Keratinocyte (primary cell): ENCODE data around the gene SRSF1. TPM values are rescaled to one million over a fixed set of nuclear protein-coding genes. Genes with fewer than 3 reads are reported as not detected.

Experiments used
- DNase-seq: peaks from one replicate; pipeline ENCODE4 v3.0.0-alpha.2; 2011; ENCODE audit warnings: low read depth, missing footprints, low spot score
- FAIRE-seq: peaks from 2 replicates; lab custom pipeline; 2011; peaks lifted over from hg19 to GRCh38; lab: Jason Lieb, UNC
- H2AFZ ChIP-seq: 2 replicates; pipeline ENCODE4 v1.6.0; 2012; ENCODE audit warnings: low read length, control low read depth, inconsistent platforms; ENCODE audit not compliant: control insufficient read depth
- H3K27ac ChIP-seq: 2 replicates; pipeline ENCODE4 v1.5.1; 2011; ENCODE audit warnings: low read length; ENCODE audit not compliant: control insufficient read depth, insufficient read depth
- H3K27me3 ChIP-seq: 3 replicates; pipeline ENCODE4 v1.6.0; 2011; ENCODE audit warnings: low read length; ENCODE audit not compliant: control insufficient read depth, insufficient read depth; ENCODE audit errors: extremely low read depth
- H3K36me3 ChIP-seq, 2 experiments: 2 replicates in 1 of 2; 3 replicates in 1 of 2; pipeline ENCODE4 v1.5.1; 2011; ENCODE audit warnings: low read length in 2 of 2, mild to moderate bottlenecking in 1 of 2; ENCODE audit not compliant: control insufficient read depth in 2 of 2, insufficient read depth in 2 of 2; ENCODE audit errors: extremely low read depth in 1 of 2
- H3K4me1 ChIP-seq: 3 replicates; pipeline ENCODE4 v1.5.1; 2011; ENCODE audit warnings: low read length; ENCODE audit not compliant: control insufficient read depth, insufficient read depth; ENCODE audit errors: extremely low read depth
- H3K4me2 ChIP-seq: 3 replicates; pipeline ENCODE4 v1.6.0; 2011; ENCODE audit warnings: low read depth, low read length; ENCODE audit not compliant: control insufficient read depth, insufficient read depth; ENCODE audit errors: extremely low read depth
- H3K4me3 ChIP-seq, 3 experiments: fragments of 200-600 bp in 1 of 3; sonication (generic) in 1 of 3; 2 replicates in 2 of 3; 3 replicates in 1 of 3; pipeline ENCODE4 v1.5.1; 2011 to 2016; ENCODE audit warnings: low read length in 3 of 3, mild to moderate bottlenecking in 3 of 3, control low read depth in 2 of 3, inconsistent platforms in 1 of 3, low read depth in 1 of 3, mixed read lengths in 1 of 3, mixed run types in 1 of 3, moderate library complexity in 1 of 3; ENCODE audit not compliant: control insufficient read depth in 2 of 3, insufficient read depth in 2 of 3; ENCODE audit errors: extremely low read depth in 1 of 3
- H3K79me2 ChIP-seq: 2 replicates; pipeline ENCODE4 v1.6.0; 2012; ENCODE audit warnings: low read length; ENCODE audit not compliant: control insufficient read depth, insufficient read depth
- H3K9ac ChIP-seq: 3 replicates; pipeline ENCODE4 v1.6.0; 2011; ENCODE audit warnings: low read length; ENCODE audit not compliant: control insufficient read depth, insufficient read depth; ENCODE audit errors: extremely low read depth
- H3K9me1 ChIP-seq: 3 replicates; pipeline ENCODE4 v1.6.0; 2011; ENCODE audit warnings: low read length; ENCODE audit not compliant: control insufficient read depth, insufficient read depth; ENCODE audit errors: extremely low read depth
- H3K9me3 ChIP-seq: 2 replicates; pipeline ENCODE4 v1.5.1; 2012; ENCODE audit warnings: low read depth, low read length; ENCODE audit not compliant: control insufficient read depth
- H4K20me1 ChIP-seq: 3 replicates; pipeline ENCODE4 v1.6.0; 2011; ENCODE audit warnings: low read length; ENCODE audit not compliant: control insufficient read depth, insufficient read depth; ENCODE audit errors: extremely low read depth
- EZH2 ChIP-seq: IDR thresholded peaks from one replicate; pipeline ENCODE4 v1.6.1; 2012; ENCODE audit warnings: inconsistent platforms, mild to moderate bottlenecking, low read length, moderate library complexity
- dilution Hi-C: fragments of 300-500 bp; cut with MboI; formaldehyde crosslinking; loops from one replicate; pipeline ENCODE4 v1.7.0; 2020; ENCODE audit warnings: low sequenced_read_pairs; ENCODE audit not compliant: extremely low pct_ligation_motif_present
- polyA plus RNA-seq, 5 experiments: library from polyadenylated mRNA; depleted of rRNA in 3 of 5; stranded (reverse) in 3 of 5; stranded (forward) in 1 of 5; unstranded in 1 of 5; fragments of >200 nt; gene quantifications; 1 replicate in 1 of 5; 2 replicates in 3 of 5; 3 replicates in 1 of 5; pipeline versions ENCODE4 v1.2.1 to v1.2.3, GENCODE V29; 2011 to 2012; ENCODE audit warnings: missing spikeins in 2 of 5, low read depth in 1 of 5, low replicate concordance in 1 of 5
- TF ChIP-seq, protein P1 (sequence below), 3 experiments: IDR thresholded peaks in 1 of 3; conservative IDR thresholded peaks in 1 of 3; optimal IDR thresholded peaks in 1 of 3; 2 replicates in 2 of 3; 3 replicates in 1 of 3; pipeline versions ENCODE3 to v1.5.1; 2011; ENCODE audit warnings: low read length in 3 of 3, mild to moderate bottlenecking in 3 of 3, moderate library complexity in 2 of 3, control low read depth in 1 of 3, inconsistent platforms in 1 of 3; ENCODE audit not compliant: insufficient read depth in 2 of 3; ENCODE audit errors: extremely low read depth in 1 of 3

SRSF1 gene
- polyA plus RNA-seq, 1 donor (not counting 4 experiments of a cell fraction or from before 2014, with no cell fraction given): 272 TPM

DNA sequence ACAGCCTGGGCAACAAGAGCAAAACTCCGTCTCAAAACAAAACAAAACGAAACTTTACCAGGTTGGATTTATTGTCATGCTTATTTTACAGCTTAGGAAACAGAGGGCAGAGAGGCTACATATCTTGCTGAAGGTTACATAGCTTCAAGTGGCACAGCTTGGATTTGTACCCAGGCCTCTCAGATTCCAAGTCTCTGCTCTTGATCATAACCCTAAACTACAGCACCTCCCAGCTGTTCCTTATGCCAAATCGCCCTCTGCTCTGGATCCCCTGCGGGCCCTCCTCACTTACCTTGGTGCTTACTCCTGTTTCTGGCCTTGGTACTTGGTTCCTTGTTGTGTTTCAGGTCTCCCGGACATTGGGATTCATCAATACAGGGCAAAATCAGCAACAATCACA lies 40.2 kb downstream of the SRSF1 start:
- Histone ChIP-seq H3K4me2 (no peak overlapping the region), H3K79me2 (no peaks in the 10 kb centered on the region), H3K4me3 (no peak overlapping the region), H3K9me3 (no peaks in the 10 kb centered on the region), H3K27ac (no peak overlapping the region), H3K36me3 (no peaks in the 10 kb centered on the region), H3K9me1 (no peaks in the 10 kb centered on the region), H3K9ac (no peak overlapping the region), H3K27me3 (peaks cover 4% of the 10 kb centered on the region), H2AFZ (no peak overlapping the region), H3K4me1 (no peaks in the 10 kb centered on the region), H4K20me1 (no peaks in the 10 kb centered on the region)
- TF ChIP-seq EZH2: no peak
- TF ChIP-seq, protein P1, sequence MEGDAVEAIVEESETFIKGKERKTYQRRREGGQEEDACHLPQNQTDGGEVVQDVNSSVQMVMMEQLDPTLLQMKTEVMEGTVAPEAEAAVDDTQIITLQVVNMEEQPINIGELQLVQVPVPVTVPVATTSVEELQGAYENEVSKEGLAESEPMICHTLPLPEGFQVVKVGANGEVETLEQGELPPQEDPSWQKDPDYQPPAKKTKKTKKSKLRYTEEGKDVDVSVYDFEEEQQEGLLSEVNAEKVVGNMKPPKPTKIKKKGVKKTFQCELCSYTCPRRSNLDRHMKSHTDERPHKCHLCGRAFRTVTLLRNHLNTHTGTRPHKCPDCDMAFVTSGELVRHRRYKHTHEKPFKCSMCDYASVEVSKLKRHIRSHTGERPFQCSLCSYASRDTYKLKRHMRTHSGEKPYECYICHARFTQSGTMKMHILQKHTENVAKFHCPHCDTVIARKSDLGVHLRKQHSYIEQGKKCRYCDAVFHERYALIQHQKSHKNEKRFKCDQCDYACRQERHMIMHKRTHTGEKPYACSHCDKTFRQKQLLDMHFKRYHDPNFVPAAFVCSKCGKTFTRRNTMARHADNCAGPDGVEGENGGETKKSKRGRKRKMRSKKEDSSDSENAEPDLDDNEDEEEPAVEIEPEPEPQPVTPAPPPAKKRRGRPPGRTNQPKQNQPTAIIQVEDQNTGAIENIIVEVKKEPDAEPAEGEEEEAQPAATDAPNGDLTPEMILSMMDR (optimal IDR thresholded peaks at IDR 0.05 in 1 of 3, IDR thresholded peaks at IDR 0.05 in 1 of 3, conservative IDR thresholded peaks at IDR 0.05 in 1 of 3; ENCODE audit: extremely low read depth in 1 of 3, insufficient read depth in 2 of 3, low read length in 3 of 3): no peak
- DNase-seq: no peak
- dilution Hi-C loops: no loop called here
- FAIRE-seq: no peak

DNA sequence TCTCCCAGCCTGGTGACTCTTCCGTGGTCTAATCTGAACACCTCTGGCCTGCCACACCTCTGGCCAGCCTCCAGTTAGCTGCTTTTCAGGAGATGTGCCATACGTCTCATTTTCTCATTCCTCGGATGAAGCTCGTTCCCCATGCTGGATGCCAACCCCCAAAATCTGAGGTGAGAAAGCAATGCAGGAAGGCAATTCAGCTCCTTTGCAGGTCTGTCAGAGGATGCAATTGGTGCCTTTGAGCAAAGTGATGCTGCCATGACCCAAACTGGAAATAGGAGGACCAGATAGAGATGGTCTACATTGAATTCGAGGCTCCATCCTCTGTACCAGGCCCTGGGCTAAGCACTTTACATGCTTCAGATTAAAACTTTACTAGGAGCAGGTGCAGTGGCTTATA lies 40.8 kb downstream of the SRSF1 start:
- FAIRE-seq: no peak
- H3K79me2 ChIP-seq: no peaks in the 10 kb centered on the region

More for the DNA sequence above, 40.8 kb downstream of the SRSF1 start:
- Histone ChIP-seq H3K36me3 (no peaks in the 10 kb centered on the region), H3K9me3 (no peaks in the 10 kb centered on the region), H4K20me1 (no peaks in the 10 kb centered on the region), H3K9ac (no peak overlapping the region), H3K9me1 (no peaks in the 10 kb centered on the region), H3K27ac (no peak overlapping the region), H3K4me3 (no peak overlapping the region), H2AFZ (no peak overlapping the region), H3K4me2 (no peak overlapping the region), H3K27me3 (peaks cover 4% of the 10 kb centered on the region), H3K4me1 (no peaks in the 10 kb centered on the region)
- TF ChIP-seq, protein P1 (optimal IDR thresholded peaks at IDR 0.05 in 1 of 3, IDR thresholded peaks at IDR 0.05 in 1 of 3, conservative IDR thresholded peaks at IDR 0.05 in 1 of 3; ENCODE audit: extremely low read depth in 1 of 3, insufficient read depth in 2 of 3, low read length in 3 of 3): no peak
- no peak for TF ChIP-seq EZH2
- dilution Hi-C loops: no loop called here
- no peak for DNase-seq
